ENCODE data around the gene SARM1. TPM values are rescaled to one million over a fixed set of nuclear protein-coding genes. Genes with fewer than 3 reads are reported as not detected.

SARM1 gene
- total RNA-seq, 1 donor from 2014 or later, result 5.8 TPM

GRCh38 chr17:28367641-28368305, 3.7 kb upstream of the SARM1 start:
- Mint-ChIP-seq H3K4me3 (ENCODE audit: unreplicated experiment) (no peak overlapping the region), H3K4me1 (ENCODE audit: unreplicated experiment) (peaks cover 4% of the 10 kb centered on the region), H3K27me3 (ENCODE audit: unreplicated experiment) (peaks cover 9% of the 10 kb centered on the region), H3K27ac (ENCODE audit: unreplicated experiment) (no peak overlapping the region), H3K36me3 (ENCODE audit: low read depth, unreplicated experiment) (peaks cover 4% of the 10 kb centered on the region), H3K9me3 (ENCODE audit: unreplicated experiment) (no peaks in the 10 kb centered on the region)
- no peak for DNase-seq (ENCODE audit: low spot score)
- TF ChIP-seq, protein P1, sequence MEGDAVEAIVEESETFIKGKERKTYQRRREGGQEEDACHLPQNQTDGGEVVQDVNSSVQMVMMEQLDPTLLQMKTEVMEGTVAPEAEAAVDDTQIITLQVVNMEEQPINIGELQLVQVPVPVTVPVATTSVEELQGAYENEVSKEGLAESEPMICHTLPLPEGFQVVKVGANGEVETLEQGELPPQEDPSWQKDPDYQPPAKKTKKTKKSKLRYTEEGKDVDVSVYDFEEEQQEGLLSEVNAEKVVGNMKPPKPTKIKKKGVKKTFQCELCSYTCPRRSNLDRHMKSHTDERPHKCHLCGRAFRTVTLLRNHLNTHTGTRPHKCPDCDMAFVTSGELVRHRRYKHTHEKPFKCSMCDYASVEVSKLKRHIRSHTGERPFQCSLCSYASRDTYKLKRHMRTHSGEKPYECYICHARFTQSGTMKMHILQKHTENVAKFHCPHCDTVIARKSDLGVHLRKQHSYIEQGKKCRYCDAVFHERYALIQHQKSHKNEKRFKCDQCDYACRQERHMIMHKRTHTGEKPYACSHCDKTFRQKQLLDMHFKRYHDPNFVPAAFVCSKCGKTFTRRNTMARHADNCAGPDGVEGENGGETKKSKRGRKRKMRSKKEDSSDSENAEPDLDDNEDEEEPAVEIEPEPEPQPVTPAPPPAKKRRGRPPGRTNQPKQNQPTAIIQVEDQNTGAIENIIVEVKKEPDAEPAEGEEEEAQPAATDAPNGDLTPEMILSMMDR (IDR thresholded peaks at IDR 0.05; ENCODE audit: unreplicated experiment), result no peak

DNA sequence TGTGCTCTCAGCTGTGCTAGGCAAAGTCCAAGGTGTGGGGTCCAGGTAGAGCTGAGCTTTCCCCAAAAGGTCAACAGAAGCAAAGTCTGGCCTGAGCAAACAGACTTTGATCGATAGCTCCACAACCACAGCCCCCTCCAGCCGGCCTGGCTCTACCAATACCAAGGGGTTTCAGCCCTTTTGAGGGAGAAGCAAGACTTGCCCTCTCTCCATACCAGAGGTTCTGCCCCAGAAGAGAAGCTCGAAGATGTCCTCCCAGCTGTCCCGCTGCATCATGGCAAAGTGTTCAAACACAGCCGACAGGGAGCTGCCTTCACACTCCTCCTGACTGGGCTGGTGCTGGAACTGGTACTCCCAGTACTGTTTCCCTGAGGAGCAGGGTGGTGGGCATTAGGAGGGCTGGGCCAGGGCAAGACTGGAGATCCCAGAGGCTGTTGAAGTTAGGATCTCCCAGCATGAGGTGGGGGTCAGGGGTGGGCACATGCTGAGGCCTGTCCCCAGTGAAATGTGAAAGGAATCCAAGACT, 3.1 kb upstream of the SARM1 start:
- Mint-ChIP-seq H3K27ac (ENCODE audit: unreplicated experiment) (no peak overlapping the region), H3K27me3 (ENCODE audit: unreplicated experiment) (peaks cover 10% of the 10 kb centered on the region), H3K4me1 (ENCODE audit: unreplicated experiment) (peaks cover 6% of the 10 kb centered on the region), H3K9me3 (ENCODE audit: unreplicated experiment) (no peaks in the 10 kb centered on the region), H3K4me3 (ENCODE audit: unreplicated experiment) (no peak overlapping the region), H3K36me3 (ENCODE audit: low read depth, unreplicated experiment) (peaks cover 3% of the 10 kb centered on the region)
- DNase-seq (ENCODE audit: low spot score), result no peak
- TF ChIP-seq, protein P1 (IDR thresholded peaks at IDR 0.05; ENCODE audit: unreplicated experiment), result no peak

DNA sequence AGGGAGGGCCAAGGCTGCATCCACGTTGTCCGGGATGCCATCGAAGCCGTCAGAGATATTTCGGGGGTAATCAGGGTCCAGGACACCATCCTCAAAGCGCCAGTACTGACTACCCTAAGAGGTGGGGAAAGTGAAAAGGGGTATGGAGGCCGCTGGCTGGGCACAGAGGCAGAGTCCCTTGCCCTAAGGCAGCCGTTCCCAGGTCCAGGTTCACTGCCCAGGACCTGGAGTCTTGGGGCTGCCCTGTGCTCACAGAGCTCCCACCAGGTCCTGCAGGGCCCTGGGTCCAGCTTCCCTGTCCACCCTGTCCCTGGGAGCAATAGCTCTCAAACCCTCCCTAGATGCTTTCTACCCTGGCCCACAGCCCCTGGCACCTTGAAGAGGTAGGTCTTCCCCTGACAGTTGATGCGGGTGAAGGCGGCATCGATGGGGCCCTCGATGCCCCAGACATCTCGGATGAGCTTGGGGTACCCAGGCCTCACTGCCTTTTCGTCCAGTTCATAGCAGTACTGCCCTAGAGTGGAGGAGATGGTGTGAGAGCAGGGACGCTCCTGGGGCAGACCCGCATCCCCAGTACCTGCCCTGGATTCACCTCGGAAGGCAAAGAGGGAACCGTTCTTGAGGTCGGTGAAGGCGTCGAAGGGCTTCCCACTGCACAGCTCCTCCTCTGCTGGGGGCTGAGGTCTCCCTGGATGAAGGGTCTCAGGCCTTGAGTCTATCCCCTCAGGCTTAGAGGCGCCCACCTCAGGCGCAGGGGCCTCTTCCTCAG, 2.4 kb upstream of the SARM1 start:
- Mint-ChIP-seq H3K27ac (ENCODE audit: unreplicated experiment) (no peak overlapping the region), H3K9me3 (ENCODE audit: unreplicated experiment) (no peaks in the 10 kb centered on the region), H3K36me3 (ENCODE audit: low read depth, unreplicated experiment) (no peaks in the 10 kb centered on the region), H3K4me1 (ENCODE audit: unreplicated experiment) (peaks cover 6% of the 10 kb centered on the region), H3K27me3 (ENCODE audit: unreplicated experiment) (peaks cover 15% of the 10 kb centered on the region), H3K4me3 (ENCODE audit: unreplicated experiment) (no peak overlapping the region)
- DNase-seq (ENCODE audit: low spot score), result no peak
- TF ChIP-seq, protein P1 (IDR thresholded peaks at IDR 0.05; ENCODE audit: unreplicated experiment), result no peak

- Mint-ChIP-seq H3K9me3 (ENCODE audit: unreplicated experiment) (no peaks in the 10 kb centered on the region), H3K36me3 (ENCODE audit: low read depth, unreplicated experiment) (no peaks in the 10 kb centered on the region), H3K4me1 (ENCODE audit: unreplicated experiment) (peaks cover 6% of the 10 kb centered on the region), H3K4me3 (ENCODE audit: unreplicated experiment) (no peak overlapping the region), H3K27me3 (ENCODE audit: unreplicated experiment) (peaks cover 17% of the 10 kb centered on the region), H3K27ac (ENCODE audit: unreplicated experiment) (no peak overlapping the region)
- DNase-seq (ENCODE audit: low spot score), result no peak
- TF ChIP-seq, protein P1 (IDR thresholded peaks at IDR 0.05; ENCODE audit: unreplicated experiment), result no peak
Observed at GRCh38 chr17:28369684-28370034, 1.8 kb upstream of the SARM1 start.
